Stimulated activated naive CD8-positive, alpha-beta T cell treated with anti-CD3 and anti-CD28 coated beads, Interleukin-15, Interleukin-2, amounts not matched to agents 100 ng/mL and 50 ng/mL, for 24 hours (primary cell): ENCODE measurements around the gene GRIA2.

Source experiments
- H3K27ac Mint-ChIP-seq: one replicate; pipeline ENCODE4 v1.8.0; 2021; ENCODE audit warnings: mild to moderate bottlenecking, mixed read lengths
- H3K27me3 Mint-ChIP-seq: one replicate; pipeline ENCODE4 v1.8.0; 2021; ENCODE audit warnings: mixed read lengths
- H3K36me3 Mint-ChIP-seq: one replicate; pipeline ENCODE4 v1.8.0; 2021; ENCODE audit warnings: low read depth, mixed read lengths
- H3K4me1 Mint-ChIP-seq: one replicate; pipeline ENCODE4 v1.8.0; 2021; ENCODE audit warnings: low read depth, mixed read lengths
- H3K4me3 Mint-ChIP-seq: one replicate; pipeline ENCODE4 v1.8.0; 2021; ENCODE audit warnings: mild to moderate bottlenecking, mixed read lengths
- H3K9me3 Mint-ChIP-seq: one replicate; pipeline ENCODE4 v1.8.0; 2021; ENCODE audit warnings: mixed read lengths

The GRIA2 gene

DNA sequence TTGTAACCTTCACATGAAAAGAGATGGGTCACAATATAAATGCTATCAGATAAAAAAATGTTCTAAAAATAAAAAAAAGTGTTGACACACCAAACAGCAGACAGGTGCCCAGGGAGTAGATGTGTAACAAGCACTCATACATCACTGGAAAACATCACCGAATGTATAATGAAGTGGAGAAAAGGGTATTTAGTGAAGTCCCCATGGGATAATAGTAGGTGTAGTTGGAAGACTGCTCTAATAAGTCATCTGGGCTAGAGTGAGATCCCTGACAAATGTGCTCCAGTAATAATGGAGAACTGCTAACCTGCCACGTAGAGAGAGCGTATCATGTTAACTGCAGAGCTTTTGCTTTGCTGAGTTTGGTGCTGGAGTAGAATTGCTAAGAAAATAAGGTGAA is 152.0 kb downstream of the GRIA2 start:
- H3K9me3 Mint-ChIP-seq = peaks cover 4% of the 10 kb centered on the region
- H3K27me3 Mint-ChIP-seq = no peaks in the 10 kb centered on the region
- H3K4me3 Mint-ChIP-seq = no peak overlapping the region
- H3K27ac Mint-ChIP-seq = no peak overlapping the region
- H3K36me3 Mint-ChIP-seq = no peaks in the 10 kb centered on the region
- H3K4me1 Mint-ChIP-seq = no peaks in the 10 kb centered on the region

DNA sequence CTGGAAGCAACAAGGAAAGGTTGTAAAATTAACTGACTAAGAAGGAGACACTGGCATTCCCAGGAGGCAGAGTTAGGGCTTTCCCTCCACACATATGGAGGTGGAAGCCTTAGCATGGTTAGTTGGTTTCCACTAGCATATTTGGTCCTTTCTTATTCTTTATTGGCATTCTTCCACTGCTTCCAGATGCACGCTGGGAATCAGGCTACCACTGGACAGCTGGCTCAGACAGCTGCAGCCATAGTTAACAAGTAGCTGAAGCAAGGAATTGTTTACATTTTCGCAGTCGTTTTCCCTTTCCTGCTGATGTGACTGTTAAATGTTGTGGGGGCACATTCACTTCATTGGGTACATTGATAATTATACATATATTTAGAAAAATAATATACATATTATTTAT is 169.2 kb downstream of the GRIA2 start:
- no peak overlapping the region for H3K27ac Mint-ChIP-seq
- H3K9me3 Mint-ChIP-seq = peaks cover 5% of the 10 kb centered on the region
- no peaks in the 10 kb centered on the region for H3K27me3 Mint-ChIP-seq
- no peaks in the 10 kb centered on the region for H3K36me3 Mint-ChIP-seq
- no peak overlapping the region for H3K4me3 Mint-ChIP-seq
- H3K4me1 Mint-ChIP-seq = no peaks in the 10 kb centered on the region

DNA sequence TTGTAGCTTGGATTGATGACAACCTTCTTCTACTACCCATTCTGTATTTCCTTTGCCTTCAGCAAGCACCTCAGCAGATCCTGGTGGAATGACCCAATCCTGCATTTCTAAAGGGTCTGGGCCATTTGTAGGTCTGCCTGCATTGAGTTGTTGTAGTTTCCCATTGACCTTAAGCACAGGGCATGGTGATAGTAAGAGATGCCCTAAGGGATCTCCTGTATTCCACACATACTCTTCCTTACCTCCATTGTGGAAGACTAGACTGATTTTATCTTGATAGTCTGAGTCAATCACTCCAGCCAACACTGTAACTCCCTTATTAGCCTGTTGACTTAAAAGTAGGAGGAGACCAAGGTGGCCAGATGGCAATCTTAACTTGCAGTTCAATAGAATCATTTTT is 184.5 kb downstream of the GRIA2 start:
- H3K36me3 Mint-ChIP-seq = no peaks in the 10 kb centered on the region
- no peak overlapping the region for H3K4me3 Mint-ChIP-seq
- H3K4me1 Mint-ChIP-seq = no peaks in the 10 kb centered on the region

More for the DNA sequence above, 184.5 kb downstream of the GRIA2 start:
- Mint-ChIP-seq H3K27ac (no peak overlapping the region), H3K27me3 (no peaks in the 10 kb centered on the region), H3K9me3 (peaks cover 4% of the 10 kb centered on the region)
